ENCODE measurements around the gene CCDC34.

- TF ChIP-seq, protein P1, sequence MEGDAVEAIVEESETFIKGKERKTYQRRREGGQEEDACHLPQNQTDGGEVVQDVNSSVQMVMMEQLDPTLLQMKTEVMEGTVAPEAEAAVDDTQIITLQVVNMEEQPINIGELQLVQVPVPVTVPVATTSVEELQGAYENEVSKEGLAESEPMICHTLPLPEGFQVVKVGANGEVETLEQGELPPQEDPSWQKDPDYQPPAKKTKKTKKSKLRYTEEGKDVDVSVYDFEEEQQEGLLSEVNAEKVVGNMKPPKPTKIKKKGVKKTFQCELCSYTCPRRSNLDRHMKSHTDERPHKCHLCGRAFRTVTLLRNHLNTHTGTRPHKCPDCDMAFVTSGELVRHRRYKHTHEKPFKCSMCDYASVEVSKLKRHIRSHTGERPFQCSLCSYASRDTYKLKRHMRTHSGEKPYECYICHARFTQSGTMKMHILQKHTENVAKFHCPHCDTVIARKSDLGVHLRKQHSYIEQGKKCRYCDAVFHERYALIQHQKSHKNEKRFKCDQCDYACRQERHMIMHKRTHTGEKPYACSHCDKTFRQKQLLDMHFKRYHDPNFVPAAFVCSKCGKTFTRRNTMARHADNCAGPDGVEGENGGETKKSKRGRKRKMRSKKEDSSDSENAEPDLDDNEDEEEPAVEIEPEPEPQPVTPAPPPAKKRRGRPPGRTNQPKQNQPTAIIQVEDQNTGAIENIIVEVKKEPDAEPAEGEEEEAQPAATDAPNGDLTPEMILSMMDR (IDR thresholded peaks at IDR 0.05), result no peak
- no peak for TF ChIP-seq POLR2A (IDR thresholded peaks at IDR 0.05)
Observed at GRCh38 chr11:27398400-27398770, 35.4 kb upstream of the CCDC34 start.

Data from Peyer's patch (tissue), 4 donors.